Cerebellar cortex (tissue), 1 donor: ENCODE measurements around the gene MAML3.

Experiments used
- DNase-seq: peaks from one replicate; pipeline ENCODE4 v3.0.0-alpha.2; 2015; ENCODE audit warnings: low spot score

MAML3 gene

GRCh38 chr4:140071806-140072205 lies 82.2 kb downstream of the MAML3 start:
- DNase-seq: no peak

- no peak for DNase-seq
Measured at GRCh38 chr4:140070973-140071372, 83.0 kb downstream of the MAML3 start.

GRCh38 chr4:140070366-140070765 lies 83.6 kb downstream of the MAML3 start:
- no peak for DNase-seq

GRCh38 chr4:140069066-140069465 lies 84.9 kb downstream of the MAML3 start:
- no peak for DNase-seq

GRCh38 chr4:140068271-140068670 lies 85.7 kb downstream of the MAML3 start:
- no peak for DNase-seq

GRCh38 chr4:140066031-140066930 lies 87.7 kb downstream of the MAML3 start:
- DNase-seq: peak; percentile 39

GRCh38 chr4:140065393-140065792 lies 88.6 kb downstream of the MAML3 start:
- DNase-seq: no peak

- DNase-seq: no peak
Measured at GRCh38 chr4:140061659-140062289, 92.2 kb downstream of the MAML3 start.

- no peak for DNase-seq
Measured at GRCh38 chr4:140061194-140061593, 92.8 kb downstream of the MAML3 start.

GRCh38 chr4:140059159-140059558 lies 94.8 kb downstream of the MAML3 start:
- DNase-seq: peak; percentile 32

- DNase-seq: no peak
Measured at GRCh38 chr4:140057701-140058100, 96.3 kb downstream of the MAML3 start.

- no peak for DNase-seq
Measured at GRCh38 chr4:140056015-140056414, 98.0 kb downstream of the MAML3 start.

- DNase-seq: peak; percentile 73
Measured at GRCh38 chr4:140054861-140055260, 99.1 kb downstream of the MAML3 start.

GRCh38 chr4:140053185-140053584 lies 100.8 kb downstream of the MAML3 start:
- DNase-seq: no peak

- DNase-seq: no peak
Measured at GRCh38 chr4:140052050-140052449, 101.9 kb downstream of the MAML3 start.

GRCh38 chr4:140049849-140050637 lies 103.9 kb downstream of the MAML3 start:
- no peak for DNase-seq

GRCh38 chr4:140049024-140049848 lies 104.7 kb downstream of the MAML3 start:
- peak; percentile 94 for DNase-seq

GRCh38 chr4:140048419-140048995 lies 105.5 kb downstream of the MAML3 start:
- DNase-seq: no peak

GRCh38 chr4:140047786-140048185 lies 106.2 kb downstream of the MAML3 start:
- DNase-seq: no peak

- DNase-seq: peak; percentile 83
Measured at GRCh38 chr4:140047017-140047640, 106.9 kb downstream of the MAML3 start.

- DNase-seq: no peak
Measured at GRCh38 chr4:140046543-140046942, 107.4 kb downstream of the MAML3 start.
